ENCODE measurements around the gene POGZ.
"Not testable (repeated sequence)": the region's sequence is repeated elsewhere in the genome, so short reads cannot be mapped to it uniquely, and the experiment has no call there.

The POGZ gene

GRCh38 chr1:151476083-151476482 is 16.8 kb upstream of the POGZ start:
- no peak for DNase-seq (ENCODE audit: low read depth in 2 of 2)

GRCh38 chr1:151475175-151475574 is 15.9 kb upstream of the POGZ start:
- DNase-seq (ENCODE audit: low read depth in 2 of 2): no peak

- no peak for DNase-seq (ENCODE audit: low read depth in 2 of 2)
These were observed 15.5 kb upstream of the POGZ start for GRCh38 chr1:151474745-151475144.

- no peak for DNase-seq (ENCODE audit: low read depth in 2 of 2)
These were observed 13.8 kb upstream of the POGZ start for GRCh38 chr1:151472856-151473731.

- no peak for DNase-seq (ENCODE audit: low read depth in 2 of 2)
These were observed 5.7 kb upstream of the POGZ start for GRCh38 chr1:151465026-151465425.

GRCh38 chr1:151461694-151462093 is 2.4 kb upstream of the POGZ start:
- DNase-seq (ENCODE audit: low read depth in 2 of 2): no peak

- DNase-seq (ENCODE audit: low read depth in 2 of 2): no peak
These were observed 428 bp downstream of the POGZ start for GRCh38 chr1:151458802-151459330.

GRCh38 chr1:151457911-151458801 is 1.1 kb downstream of the POGZ start:
- DNase-seq (ENCODE audit: low read depth in 2 of 2): peak in 1 of 2 donors; percentile 37

- DNase-seq (ENCODE audit: low read depth in 2 of 2): no peak
These were observed 3.3 kb downstream of the POGZ start for GRCh38 chr1:151455966-151456365.

GRCh38 chr1:151455231-151455630 is 4.1 kb downstream of the POGZ start:
- DNase-seq (ENCODE audit: low read depth in 2 of 2): no peak

- no peak for DNase-seq (ENCODE audit: low read depth in 2 of 2)
These were observed 11.6 kb downstream of the POGZ start for GRCh38 chr1:151447696-151448095.

- no peak for DNase-seq (ENCODE audit: low read depth in 2 of 2)
These were observed 14.5 kb downstream of the POGZ start for GRCh38 chr1:151444783-151445177.

GRCh38 chr1:151443846-151444782 is 15.2 kb downstream of the POGZ start:
- DNase-seq (ENCODE audit: low read depth in 2 of 2): peak; percentile 48 to 57

GRCh38 chr1:151437396-151437795 is 21.9 kb downstream of the POGZ start:
- DNase-seq (ENCODE audit: low read depth in 2 of 2): not testable (repeated sequence)

GRCh38 chr1:151436985-151437384 is 22.3 kb downstream of the POGZ start:
- no peak for DNase-seq (ENCODE audit: low read depth in 2 of 2)

GRCh38 chr1:151435174-151435573 is 24.1 kb downstream of the POGZ start:
- DNase-seq (ENCODE audit: low read depth in 2 of 2): no peak

- DNase-seq (ENCODE audit: low read depth in 2 of 2): not testable (repeated sequence)
These were observed 25.5 kb downstream of the POGZ start for GRCh38 chr1:151433827-151434226.

GRCh38 chr1:151428068-151428467 is 31.2 kb downstream of the POGZ start:
- DNase-seq (ENCODE audit: low read depth in 2 of 2): no peak

- DNase-seq (ENCODE audit: low read depth in 2 of 2): no peak
These were observed 34.2 kb downstream of the POGZ start for GRCh38 chr1:151425103-151425502.

- DNase-seq (ENCODE audit: low read depth in 2 of 2): no peak
These were observed 39.5 kb downstream of the POGZ start for GRCh38 chr1:151419819-151420218.

GRCh38 chr1:151418081-151418480 is 41.2 kb downstream of the POGZ start:
- DNase-seq (ENCODE audit: low read depth in 2 of 2): no peak
